HFFc6 (cell line): Measurements from ENCODE around the gene LRIT2. TPM values are rescaled to one million over a fixed set of nuclear protein-coding genes. Genes with fewer than 3 reads are reported as not detected.
"Not testable (repeated sequence)": the region's sequence is repeated elsewhere in the genome, so short reads cannot be mapped to it uniquely, and the experiment has no call there.

Experiments used
- DNase-seq: peaks from one replicate; pipeline ENCODE4 v3.0.0-alpha.2; 2018
- H3K27ac Mint-ChIP-seq: 2 replicates; pipeline ENCODE4 v1.8.0; 2020; ENCODE audit warnings: mild to moderate bottlenecking, mixed read lengths
- H3K27me3 Mint-ChIP-seq: 2 replicates; pipeline ENCODE4 v1.8.0; 2021; ENCODE audit warnings: mild to moderate bottlenecking, moderate library complexity, mixed read lengths; ENCODE audit not compliant: insufficient read depth
- H3K36me3 Mint-ChIP-seq: 2 replicates; pipeline ENCODE4 v1.8.0; 2021; ENCODE audit warnings: low read depth, mixed read lengths
- H3K4me1 Mint-ChIP-seq: 2 replicates; pipeline ENCODE4 v1.8.0; 2020; ENCODE audit warnings: low read depth, mixed read lengths
- H3K4me3 Mint-ChIP-seq: 2 replicates; pipeline ENCODE4 v1.8.0; 2020; ENCODE audit warnings: mild to moderate bottlenecking, moderate library complexity, mixed read lengths
- H3K9me3 Mint-ChIP-seq: 2 replicates; pipeline ENCODE4 v1.8.0; 2020; ENCODE audit warnings: mild to moderate bottlenecking, mixed read lengths
- total RNA-seq, 6 experiments: library from RNA; stranded (reverse); fragmentation: NEBNext Ultra II Directional; extraction: Animal tissue kit (Norgen Biotek cat#: 25700); gene quantifications; 2 replicates in 1 of 6; 3 replicates in 5 of 6; pipeline ENCODE4 v1.2.3, GENCODE V29; 2021
- TF ChIP-seq, protein P1 (sequence below): fragments of 200-600 bp; sonication (generic); IDR thresholded peaks from 2 replicates; pipeline ENCODE4 v1.5.0; 2021; ENCODE audit warnings: antibody characterized with exemption, mild to moderate bottlenecking

Gene LRIT2
- total RNA-seq, 6 experiments from 2014 or later: not detected

DNA sequence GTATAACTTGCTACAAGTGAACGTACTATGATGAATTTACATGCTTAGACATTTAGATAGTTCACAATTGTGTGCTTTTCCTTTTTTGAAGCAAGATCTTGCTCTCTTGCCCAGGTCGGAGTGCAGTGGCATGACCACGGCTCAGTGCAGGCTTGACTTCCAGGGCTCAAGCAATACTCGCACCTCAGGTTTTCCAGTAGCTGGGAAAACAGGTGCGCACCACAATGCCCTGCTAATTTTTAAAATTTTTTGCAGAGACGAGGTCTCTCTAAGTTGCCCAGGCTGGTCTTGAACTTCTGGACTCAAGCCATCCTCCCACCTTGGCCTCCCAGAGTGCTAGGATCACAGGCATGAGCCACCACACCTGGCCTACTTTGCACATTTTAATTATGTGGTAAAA, 49.9 kb downstream of the LRIT2 start:
- Mint-ChIP-seq H3K4me1 (no peaks in the 10 kb centered on the region), H3K9me3 (no peaks in the 10 kb centered on the region), H3K36me3 (no peaks in the 10 kb centered on the region), H3K27me3 (peaks cover 2% of the 10 kb centered on the region), H3K4me3 (no peak overlapping the region), H3K27ac (no peak overlapping the region)
- TF ChIP-seq, protein P1, sequence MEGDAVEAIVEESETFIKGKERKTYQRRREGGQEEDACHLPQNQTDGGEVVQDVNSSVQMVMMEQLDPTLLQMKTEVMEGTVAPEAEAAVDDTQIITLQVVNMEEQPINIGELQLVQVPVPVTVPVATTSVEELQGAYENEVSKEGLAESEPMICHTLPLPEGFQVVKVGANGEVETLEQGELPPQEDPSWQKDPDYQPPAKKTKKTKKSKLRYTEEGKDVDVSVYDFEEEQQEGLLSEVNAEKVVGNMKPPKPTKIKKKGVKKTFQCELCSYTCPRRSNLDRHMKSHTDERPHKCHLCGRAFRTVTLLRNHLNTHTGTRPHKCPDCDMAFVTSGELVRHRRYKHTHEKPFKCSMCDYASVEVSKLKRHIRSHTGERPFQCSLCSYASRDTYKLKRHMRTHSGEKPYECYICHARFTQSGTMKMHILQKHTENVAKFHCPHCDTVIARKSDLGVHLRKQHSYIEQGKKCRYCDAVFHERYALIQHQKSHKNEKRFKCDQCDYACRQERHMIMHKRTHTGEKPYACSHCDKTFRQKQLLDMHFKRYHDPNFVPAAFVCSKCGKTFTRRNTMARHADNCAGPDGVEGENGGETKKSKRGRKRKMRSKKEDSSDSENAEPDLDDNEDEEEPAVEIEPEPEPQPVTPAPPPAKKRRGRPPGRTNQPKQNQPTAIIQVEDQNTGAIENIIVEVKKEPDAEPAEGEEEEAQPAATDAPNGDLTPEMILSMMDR: no peak
- DNase-seq: no peak

DNA sequence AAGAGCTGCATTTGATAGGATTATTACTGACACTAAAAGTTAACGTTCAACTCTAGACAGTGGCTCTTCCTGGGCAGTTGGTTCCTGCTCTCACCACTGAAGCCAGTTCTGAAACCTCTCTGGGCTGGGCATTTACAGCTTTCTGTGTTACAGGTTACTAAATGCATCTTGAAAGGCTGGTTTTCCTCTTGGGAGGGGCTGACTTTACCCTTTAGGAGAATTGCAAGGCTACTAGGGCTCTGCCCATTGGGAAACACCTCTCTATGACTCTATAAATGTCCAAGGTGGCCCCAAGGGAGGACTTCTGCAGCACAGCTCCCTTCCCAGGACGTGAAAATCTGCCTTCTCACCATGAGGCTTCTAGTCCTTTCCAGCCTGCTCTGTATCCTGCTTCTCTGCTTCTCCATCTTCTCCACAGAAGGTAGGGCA, 51.8 kb downstream of the LRIT2 start, which contains the start of gene GPR15LG:
Gene GPR15LG (plus strand): TSS at position 301 of the 429 bp plus-strand sequence. CDS start 51 bp downstream, at position 352.
- TF ChIP-seq, protein P1: no peak
- Mint-ChIP-seq H3K27ac (no peak within 1 kb of the TSS), H3K9me3 (no peaks in the 10 kb centered on the region), H3K36me3 (no peaks in the 10 kb centered on the region), H3K27me3 (peaks cover 2% of the 10 kb centered on the region), H3K4me3 (no peak within 1 kb of the TSS), H3K4me1 (no peaks in the 10 kb centered on the region)
- no peak for DNase-seq

DNA sequence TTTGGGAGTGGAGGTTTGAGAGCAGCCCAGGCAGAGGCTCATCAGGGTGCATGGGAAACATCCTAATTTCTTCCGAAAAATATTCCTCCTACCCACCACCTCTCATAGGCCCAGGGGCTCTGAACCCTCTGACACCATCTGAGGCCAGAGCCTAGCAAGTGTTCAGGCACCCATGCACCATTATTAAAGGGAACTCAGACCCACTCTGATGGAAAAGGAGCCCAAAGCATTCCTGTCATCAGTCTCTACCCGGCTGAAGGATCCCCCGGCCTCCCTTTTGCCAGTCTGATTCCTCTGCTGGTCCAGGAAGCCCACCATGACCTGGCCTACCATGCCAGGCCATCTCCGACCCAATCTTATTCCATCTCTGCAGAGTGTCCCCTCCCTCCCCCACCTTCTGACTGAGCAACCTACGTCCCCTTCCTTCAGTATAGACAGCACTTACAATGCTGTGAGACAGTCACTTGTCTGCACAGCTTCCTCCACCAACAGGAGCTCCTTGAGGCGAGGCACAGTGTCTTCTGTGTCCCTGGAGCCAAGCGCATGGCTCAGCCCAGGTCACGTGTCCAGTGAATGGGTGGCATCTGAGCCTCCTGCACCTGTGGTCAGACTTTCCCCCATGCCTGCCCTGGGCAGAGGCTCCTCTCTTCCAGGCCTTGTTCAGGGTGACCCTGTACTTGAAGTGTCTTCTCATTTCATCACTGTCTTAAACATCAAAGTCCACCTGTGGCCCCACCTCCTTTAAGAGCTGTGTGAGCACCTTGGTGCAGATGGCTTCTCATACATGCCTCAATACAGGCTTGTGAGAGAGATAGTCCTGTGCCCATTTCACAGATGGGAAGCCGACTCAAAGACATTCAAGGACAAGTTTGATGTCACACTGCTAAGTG, 52.6 kb downstream of the LRIT2 start:
- H3K4me1 Mint-ChIP-seq: no peaks in the 10 kb centered on the region
- H3K27me3 Mint-ChIP-seq: peaks cover 2% of the 10 kb centered on the region
- no peaks in the 10 kb centered on the region for H3K36me3 Mint-ChIP-seq
- H3K4me3 Mint-ChIP-seq: no peak overlapping the region
- no peaks in the 10 kb centered on the region for H3K9me3 Mint-ChIP-seq
- TF ChIP-seq, protein P1: no peak
- no peak overlapping the region for H3K27ac Mint-ChIP-seq
- DNase-seq: no peak

DNA sequence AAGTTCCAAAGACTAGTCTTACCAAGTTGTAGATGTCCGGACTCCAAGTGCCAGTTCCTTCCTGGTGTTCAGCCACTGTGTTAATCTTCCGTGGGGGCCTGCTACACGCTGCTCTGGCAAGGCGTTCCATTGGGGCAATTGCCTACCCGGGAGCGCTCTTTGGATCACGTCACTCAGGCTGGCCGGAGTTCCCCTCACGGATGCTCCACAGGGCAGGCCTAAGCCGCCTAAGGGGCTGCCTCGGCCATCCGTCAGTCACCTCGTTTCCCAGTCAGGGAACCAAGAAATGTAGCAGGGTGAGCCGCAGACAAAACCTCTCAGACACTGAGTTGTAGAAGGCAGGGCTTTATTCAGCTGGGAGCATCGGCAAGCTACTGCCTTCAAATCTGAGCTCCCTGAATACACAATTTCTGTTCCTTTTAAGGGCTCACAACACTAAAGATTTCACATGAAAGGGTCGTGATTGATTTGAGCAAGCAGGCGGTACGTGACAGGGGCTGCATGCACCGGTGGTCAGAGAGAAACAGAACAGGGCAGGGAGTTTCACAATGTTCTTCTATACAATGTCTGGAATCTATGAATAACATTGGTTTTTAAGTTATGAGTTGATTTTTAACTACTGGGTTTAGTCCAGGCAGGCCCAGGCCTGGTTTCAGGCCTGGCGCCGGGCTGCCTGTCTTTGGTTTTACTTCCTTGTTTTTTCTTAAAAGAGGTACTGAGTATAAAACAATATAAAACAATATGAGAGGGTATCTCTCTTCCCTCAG, 53.5 kb downstream of the LRIT2 start:
- not testable (repeated sequence) for H3K36me3 Mint-ChIP-seq, H3K27ac Mint-ChIP-seq, H3K9me3 Mint-ChIP-seq, H3K27me3 Mint-ChIP-seq, DNase-seq, H3K4me3 Mint-ChIP-seq, H3K4me1 Mint-ChIP-seq

DNA sequence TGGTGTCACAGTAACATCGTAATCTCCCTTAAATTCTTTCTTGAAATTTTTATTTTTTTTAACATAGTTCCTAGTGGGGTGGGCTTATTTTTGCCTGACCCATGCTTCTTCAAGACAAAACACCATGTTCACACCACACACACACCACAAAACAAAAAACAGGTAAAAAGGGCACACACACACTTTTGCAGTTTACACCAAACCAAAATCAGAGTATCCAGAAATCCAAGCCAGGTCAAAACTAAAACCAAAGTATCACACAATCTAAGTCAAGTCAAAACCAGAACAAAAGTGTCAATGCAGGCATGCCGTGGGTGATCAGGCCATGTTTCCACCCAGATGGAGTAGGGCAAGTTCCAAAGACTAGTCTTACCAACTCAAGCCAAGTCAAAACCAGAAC, 54.1 kb downstream of the LRIT2 start:
- not testable (repeated sequence) for H3K4me1 Mint-ChIP-seq, H3K27me3 Mint-ChIP-seq, H3K27ac Mint-ChIP-seq, DNase-seq, H3K9me3 Mint-ChIP-seq, H3K4me3 Mint-ChIP-seq, H3K36me3 Mint-ChIP-seq

Other genes with a start within 250 kb of the LRIT2 start
- gene GHITM, start 86.0 kb downstream of the LRIT2 start, total RNA-seq: 100 to 1,000 TPM; 137 to 155 (median 142) TPM
- gene GPR15LG, start 51.7 kb downstream of the LRIT2 start, total RNA-seq: not detected
- not detected for gene CDHR1, start 31.0 kb downstream of the LRIT2 start, total RNA-seq
- not detected for gene LRIT1, start 16.0 kb upstream of the LRIT2 start, total RNA-seq
- not detected for gene RGR, start 19.5 kb upstream of the LRIT2 start, total RNA-seq
- 10 to 100 TPM; 36.1 to 46.9 (median 43.0) TPM for gene CCSER2, start 103.0 kb upstream of the LRIT2 start, total RNA-seq